Activated CD4-positive, alpha-beta T cell treated with anti-CD3 and anti-CD28 coated beads, Interleukin-2, amount 10 ng/mL, durations not matched to agents 24 days and 14 days (primary cell): ENCODE results near the gene DOK4. TPM values are rescaled to one million over a fixed set of nuclear protein-coding genes. Genes with fewer than 3 reads are reported as not detected.
"Not testable (repeated sequence)": the region's sequence is repeated elsewhere in the genome, so short reads cannot be mapped to it uniquely, and the experiment has no call there.

Experiments
- DNase-seq: peaks from one replicate; pipeline ENCODE4 v3.0.0; 2022
- H3K27ac Mint-ChIP-seq: one replicate; pipeline ENCODE4 v1.8.0; 2022; ENCODE audit warnings: mild to moderate bottlenecking, mixed read lengths
- H3K27me3 Mint-ChIP-seq: one replicate; pipeline ENCODE4 v1.8.0; 2022; ENCODE audit warnings: mixed read lengths
- H3K36me3 Mint-ChIP-seq: one replicate; pipeline ENCODE4 v1.8.0; 2022; ENCODE audit warnings: low read depth, mild to moderate bottlenecking, mixed read lengths
- H3K4me1 Mint-ChIP-seq: one replicate; pipeline ENCODE4 v1.8.0; 2021; ENCODE audit warnings: mixed read lengths
- H3K4me3 Mint-ChIP-seq: one replicate; pipeline ENCODE4 v1.8.0; 2022; ENCODE audit warnings: mild to moderate bottlenecking, moderate library complexity, mixed read lengths
- H3K9me3 Mint-ChIP-seq: one replicate; pipeline ENCODE4 v1.8.0; 2021; ENCODE audit warnings: mixed read lengths
- intact Hi-C: fragments of 100-400 bp; cut with micrococcal nuclease; formaldehyde crosslinking; loops from one replicate; pipeline ENCODE4 v1.15.1; 2023
- total RNA-seq: library from RNA; stranded (reverse); gene quantifications from 2 replicates; pipeline ENCODE4 v1.2.3, GENCODE V29; 2022

Gene DOK4
- total RNA-seq, 1 donor from 2014 or later, result 4.3 TPM

- H3K27ac Mint-ChIP-seq, result no peak overlapping the region
- H3K36me3 Mint-ChIP-seq, result no peaks in the 10 kb centered on the region
- peaks cover 11% of the 10 kb centered on the region for H3K4me1 Mint-ChIP-seq
- intact Hi-C loops, result no loop called here
- no peaks in the 10 kb centered on the region for H3K9me3 Mint-ChIP-seq
- H3K4me3 Mint-ChIP-seq, result no peak overlapping the region
- DNase-seq, result no peak
- H3K27me3 Mint-ChIP-seq, result peaks cover 2% of the 10 kb centered on the region
Observed at GRCh38 chr16:57502048-57502775, 15.9 kb upstream of the DOK4 start.

DNA sequence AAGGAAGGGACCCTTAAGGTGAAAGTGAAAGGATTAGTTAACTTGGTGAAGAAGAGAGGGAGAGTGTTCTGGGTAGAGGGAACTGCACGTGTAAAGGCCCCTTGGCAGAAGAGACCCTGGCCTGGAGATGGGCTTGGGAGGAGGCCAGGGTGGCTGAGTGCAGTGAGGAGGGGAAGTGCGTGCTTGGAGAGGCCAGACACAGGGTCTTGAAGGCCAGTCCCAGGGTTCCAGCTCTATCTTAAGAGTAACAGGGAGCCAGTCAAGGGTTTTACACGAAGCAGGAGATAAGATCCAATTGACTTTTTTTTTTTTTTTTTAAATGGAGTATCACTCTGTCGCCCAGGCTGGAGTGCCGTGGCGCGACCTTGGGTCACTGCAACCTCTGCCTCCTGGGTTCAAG is 15.2 kb upstream of the DOK4 start:
- Mint-ChIP-seq H3K4me3 (no peak overlapping the region), H3K27me3 (peaks cover 1% of the 10 kb centered on the region), H3K4me1 (peaks cover 11% of the 10 kb centered on the region), H3K9me3 (no peaks in the 10 kb centered on the region), H3K36me3 (no peaks in the 10 kb centered on the region), H3K27ac (no peak overlapping the region)
- DNase-seq, result no peak
- intact Hi-C loops, result no loop called here

GRCh38 chr16:57500578-57501111 is 14.4 kb upstream of the DOK4 start:
- intact Hi-C loops, result no loop called here
- no peaks in the 10 kb centered on the region for H3K36me3 Mint-ChIP-seq
- no peaks in the 10 kb centered on the region for H3K9me3 Mint-ChIP-seq
- H3K4me3 Mint-ChIP-seq, result no peak overlapping the region
- no peak overlapping the region for H3K27ac Mint-ChIP-seq
- H3K4me1 Mint-ChIP-seq, result peaks cover 11% of the 10 kb centered on the region
- no peaks in the 10 kb centered on the region for H3K27me3 Mint-ChIP-seq
- peak; percentile 73 for DNase-seq

DNA sequence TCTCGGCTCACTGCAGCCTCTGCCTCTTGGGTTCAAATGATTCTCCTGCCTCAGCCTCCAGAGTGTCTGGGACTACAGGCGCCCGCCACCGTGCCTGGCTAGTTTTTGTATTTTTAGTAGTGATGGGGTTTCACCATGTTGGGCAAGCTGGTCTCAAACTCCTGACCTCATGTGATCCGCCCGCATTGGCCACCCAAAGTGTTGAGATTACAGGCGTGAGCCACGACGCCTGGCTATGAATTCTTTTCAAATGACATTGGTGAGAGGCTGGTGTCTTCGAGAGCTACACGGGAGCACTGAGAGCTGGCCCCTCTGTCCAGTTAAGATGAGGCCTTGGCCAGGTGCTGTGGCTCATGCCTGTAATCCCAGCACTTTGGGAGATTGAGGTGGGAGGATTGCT is 13.6 kb upstream of the DOK4 start:
- H3K9me3 Mint-ChIP-seq, H3K4me3 Mint-ChIP-seq, H3K36me3 Mint-ChIP-seq, H3K27ac Mint-ChIP-seq, H3K27me3 Mint-ChIP-seq, DNase-seq, intact Hi-C loops: not testable (repeated sequence)
- peaks cover 11% of the 10 kb centered on the region for H3K4me1 Mint-ChIP-seq

- peaks cover 11% of the 10 kb centered on the region for H3K4me1 Mint-ChIP-seq
- H3K36me3 Mint-ChIP-seq, result no peaks in the 10 kb centered on the region
- DNase-seq, result no peak
- peaks cover 7% of the 10 kb centered on the region for H3K27me3 Mint-ChIP-seq
- no peak overlapping the region for H3K27ac Mint-ChIP-seq
- no peaks in the 10 kb centered on the region for H3K9me3 Mint-ChIP-seq
- intact Hi-C loops, result no loop called here
- H3K4me3 Mint-ChIP-seq, result no peak overlapping the region
Observed at GRCh38 chr16:57498031-57498430, 11.7 kb upstream of the DOK4 start.

GRCh38 chr16:57497121-57497520 is 10.8 kb upstream of the DOK4 start:
- H3K4me3 Mint-ChIP-seq, result no peak overlapping the region
- peaks cover 11% of the 10 kb centered on the region for H3K4me1 Mint-ChIP-seq
- no peak for DNase-seq
- H3K27ac Mint-ChIP-seq, result no peak overlapping the region
- no peaks in the 10 kb centered on the region for H3K9me3 Mint-ChIP-seq
- H3K27me3 Mint-ChIP-seq, result peaks cover 11% of the 10 kb centered on the region
- intact Hi-C loops, result no loop called here
- no peaks in the 10 kb centered on the region for H3K36me3 Mint-ChIP-seq

GRCh38 chr16:57493767-57494166 is 7.5 kb upstream of the DOK4 start:
- no peaks in the 10 kb centered on the region for H3K4me1 Mint-ChIP-seq
- no peak overlapping the region for H3K4me3 Mint-ChIP-seq
- intact Hi-C loops, result no loop called here
- no peaks in the 10 kb centered on the region for H3K36me3 Mint-ChIP-seq
- H3K27me3 Mint-ChIP-seq, result peaks cover 16% of the 10 kb centered on the region
- H3K27ac Mint-ChIP-seq, result no peak overlapping the region
- no peak for DNase-seq
- no peaks in the 10 kb centered on the region for H3K9me3 Mint-ChIP-seq

GRCh38 chr16:57489229-57489628 is 2.9 kb upstream of the DOK4 start:
- Mint-ChIP-seq H3K36me3 (no peaks in the 10 kb centered on the region), H3K9me3 (no peaks in the 10 kb centered on the region), H3K4me3 (no peak overlapping the region), H3K27me3 (peaks cover 13% of the 10 kb centered on the region), H3K4me1 (peaks cover 12% of the 10 kb centered on the region), H3K27ac (no peak overlapping the region)
- intact Hi-C loops, result no loop called here
- no peak for DNase-seq

- Mint-ChIP-seq H3K4me3 (peak overlapping the region; percentile 80), H3K4me1 (peaks cover 12% of the 10 kb centered on the region), H3K9me3 (no peaks in the 10 kb centered on the region), H3K36me3 (no peaks in the 10 kb centered on the region), H3K27ac (peak overlapping the region; percentile 76), H3K27me3 (peaks cover 5% of the 10 kb centered on the region)
- intact Hi-C loops, result loop anchor here (2.0 kb wide), 1 partner anchor 50 kb away; the partner anchor contains the start of gene CCDC102A
- no peak for DNase-seq
Observed at GRCh38 chr16:57486858-57487834, 853 bp upstream of the DOK4 start.

- peak overlapping the region; percentile 82 for H3K4me3 Mint-ChIP-seq
- no peak overlapping the region for H3K27ac Mint-ChIP-seq
- H3K36me3 Mint-ChIP-seq, result no peaks in the 10 kb centered on the region
- intact Hi-C loops, result no loop called here
- no peak for DNase-seq
- H3K27me3 Mint-ChIP-seq, result no peaks in the 10 kb centered on the region
- H3K9me3 Mint-ChIP-seq, result no peaks in the 10 kb centered on the region
- peaks cover 12% of the 10 kb centered on the region for H3K4me1 Mint-ChIP-seq
Observed at GRCh38 chr16:57485091-57485915, 990 bp downstream of the DOK4 start.

DNA sequence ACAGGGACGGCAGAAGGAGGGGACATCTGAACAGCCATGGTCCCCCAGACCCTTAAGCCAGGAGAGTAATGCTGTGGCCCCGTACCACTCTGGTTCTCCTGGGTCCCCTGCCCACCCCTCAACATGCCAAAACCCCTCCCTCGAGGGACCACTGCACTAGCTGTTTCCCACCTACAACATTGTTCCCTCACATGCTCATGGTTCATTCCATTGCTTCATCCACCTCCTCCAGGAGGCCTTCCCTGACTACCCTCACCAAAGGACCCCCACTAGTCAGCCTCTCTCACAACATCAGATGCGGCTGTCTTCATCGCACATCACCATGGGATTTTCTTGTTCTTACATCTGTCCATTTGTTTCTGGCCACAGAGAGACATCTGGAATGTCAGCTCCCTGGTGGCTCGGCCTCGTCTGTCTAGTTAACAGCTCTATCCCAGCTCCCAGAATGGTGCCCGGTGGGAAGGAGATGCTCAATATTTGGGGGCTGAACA is 1.7 kb downstream of the DOK4 start:
- H3K4me3 Mint-ChIP-seq, result no peak overlapping the region
- no peaks in the 10 kb centered on the region for H3K27me3 Mint-ChIP-seq
- no peak overlapping the region for H3K27ac Mint-ChIP-seq
- no peak for DNase-seq
- intact Hi-C loops, result no loop called here
- no peaks in the 10 kb centered on the region for H3K36me3 Mint-ChIP-seq
- no peaks in the 10 kb centered on the region for H3K9me3 Mint-ChIP-seq
- H3K4me1 Mint-ChIP-seq, result peaks cover 12% of the 10 kb centered on the region

- Mint-ChIP-seq H3K4me3 (no peak overlapping the region), H3K27me3 (peaks cover 2% of the 10 kb centered on the region), H3K9me3 (no peaks in the 10 kb centered on the region), H3K36me3 (no peaks in the 10 kb centered on the region), H3K4me1 (peaks cover 15% of the 10 kb centered on the region), H3K27ac (no peak overlapping the region)
- intact Hi-C loops, result no loop called here
- no peak for DNase-seq
Observed at GRCh38 chr16:57483725-57484514, 2.4 kb downstream of the DOK4 start.
